IPS-NIHi7 (cell line): ENCODE data around the gene TRAIP.

Experiments
- DNase-seq: peaks from one replicate; pipeline ENCODE4 v3.0.0; 2012; ENCODE audit warnings: mixed read lengths; ENCODE audit errors: extremely low spot score

TRAIP gene

DNA sequence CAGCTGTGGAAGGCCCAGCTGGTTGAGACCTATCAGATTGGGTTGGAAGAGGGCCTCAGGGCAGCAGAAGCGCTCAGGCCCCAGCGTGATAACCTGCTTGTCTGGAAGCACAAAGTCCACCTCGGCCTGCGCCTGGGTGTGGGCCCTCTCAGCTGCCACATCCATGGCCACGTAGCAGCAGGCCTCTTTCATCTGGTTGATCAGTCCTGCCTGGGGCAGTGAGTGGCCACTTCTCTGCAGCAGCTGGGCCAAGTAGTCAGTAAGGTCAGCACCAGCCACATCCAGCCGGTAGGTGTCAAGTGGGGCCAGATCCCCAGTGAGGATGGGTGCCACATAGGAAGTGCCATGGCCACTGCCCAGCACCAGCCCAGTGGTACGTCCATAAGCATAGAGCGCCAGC, 17.3 kb upstream of the TRAIP start:
- DNase-seq, result no peak

DNA sequence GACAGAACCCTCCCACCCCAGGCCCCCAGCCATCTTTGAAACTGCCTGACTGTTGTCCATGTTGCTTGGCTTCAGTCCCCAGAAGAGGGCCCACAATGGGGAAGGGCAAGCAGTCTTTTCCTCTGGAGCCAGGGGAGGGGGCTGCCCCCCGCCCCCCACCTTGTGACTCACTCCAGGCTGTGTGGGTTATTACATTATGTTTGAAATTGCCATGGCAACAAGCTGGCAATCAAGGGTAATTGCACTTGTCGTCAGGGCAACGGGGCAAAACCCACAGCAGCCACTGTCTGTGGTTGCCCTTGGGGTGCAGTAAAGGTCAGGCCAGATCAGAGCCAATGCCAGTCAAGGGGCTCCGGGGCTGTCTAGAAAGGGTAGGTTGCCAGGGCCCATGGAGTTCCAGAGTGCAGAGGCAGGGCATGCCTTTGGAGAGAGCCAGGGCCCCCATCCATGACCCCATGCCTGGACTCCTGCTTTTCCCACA, 16.5 kb upstream of the TRAIP start:
- DNase-seq, result no peak

DNA sequence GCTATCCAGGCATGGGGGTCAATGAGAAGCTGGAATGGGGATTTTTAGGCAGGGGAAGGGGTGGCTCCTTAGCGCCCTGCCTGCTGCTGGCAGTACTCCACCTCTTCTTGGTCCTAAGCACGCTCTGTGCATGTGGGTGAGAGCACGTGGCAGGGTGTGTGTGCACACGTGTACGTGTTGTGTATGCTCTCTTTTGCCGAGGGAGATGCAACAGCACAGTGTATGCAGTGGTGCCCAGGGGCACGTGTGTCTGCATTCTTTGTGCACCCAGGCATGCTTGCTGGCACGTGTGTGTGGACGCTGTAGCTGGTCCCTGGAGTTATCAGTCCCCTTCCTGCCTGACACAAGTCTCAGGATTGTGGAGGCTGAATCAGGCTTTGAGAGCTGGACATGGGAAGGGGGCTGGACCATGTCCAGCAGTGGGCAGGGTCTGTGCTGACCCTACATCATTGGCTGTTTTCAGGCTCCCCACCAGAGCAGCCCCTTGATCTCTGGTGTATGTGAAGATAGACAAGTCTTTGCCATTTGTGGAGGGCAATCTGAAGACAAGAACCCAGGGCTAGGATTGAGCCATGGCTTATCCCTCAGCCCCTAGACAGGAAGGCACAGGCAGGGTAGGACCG, 15.3 kb upstream of the TRAIP start:
- no peak for DNase-seq

- peak; percentile 85 for DNase-seq
Measured at GRCh38 chr3:49869525-49870126, 13.3 kb upstream of the TRAIP start, which contains the start of gene CAMKV. Gene CAMKV, minus strand, starts transcription at chr3:49869906. Its CDS starts 7,518 bp downstream, at chr3:49862388.

DNA sequence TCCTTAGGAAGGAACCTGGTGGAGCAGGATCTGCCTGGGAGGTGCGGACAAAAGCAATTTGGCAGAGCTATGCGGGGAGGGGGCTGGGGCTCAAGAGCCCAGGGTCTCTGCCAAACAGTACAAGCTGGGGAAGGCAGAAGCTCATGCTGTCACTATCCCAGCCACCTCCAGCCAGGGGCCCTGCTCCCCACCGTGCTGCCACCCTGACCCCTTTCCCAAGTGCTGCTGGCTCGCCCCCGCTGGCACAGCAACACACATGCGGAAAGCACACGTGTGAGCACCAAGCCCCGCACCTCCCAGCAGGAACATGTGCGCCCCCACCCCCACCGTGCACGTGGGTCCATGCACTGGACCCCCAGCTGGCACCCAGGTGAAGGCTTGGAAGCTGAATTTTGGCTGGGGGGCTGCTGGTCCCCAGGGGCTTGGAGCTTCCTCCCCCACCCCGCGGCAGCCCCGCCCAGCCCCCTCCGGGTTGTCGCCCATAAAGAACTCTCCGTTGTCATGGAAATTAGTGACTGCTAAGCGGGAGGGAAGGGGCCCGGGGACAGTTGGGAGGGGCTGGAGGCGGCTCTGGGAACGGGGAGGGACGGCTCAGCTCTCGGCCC, 12.6 kb upstream of the TRAIP start:
- DNase-seq, result peak; percentile 74

- DNase-seq, result peak; percentile 83
Measured at GRCh38 chr3:49867871-49868321, 11.5 kb upstream of the TRAIP start.

DNA sequence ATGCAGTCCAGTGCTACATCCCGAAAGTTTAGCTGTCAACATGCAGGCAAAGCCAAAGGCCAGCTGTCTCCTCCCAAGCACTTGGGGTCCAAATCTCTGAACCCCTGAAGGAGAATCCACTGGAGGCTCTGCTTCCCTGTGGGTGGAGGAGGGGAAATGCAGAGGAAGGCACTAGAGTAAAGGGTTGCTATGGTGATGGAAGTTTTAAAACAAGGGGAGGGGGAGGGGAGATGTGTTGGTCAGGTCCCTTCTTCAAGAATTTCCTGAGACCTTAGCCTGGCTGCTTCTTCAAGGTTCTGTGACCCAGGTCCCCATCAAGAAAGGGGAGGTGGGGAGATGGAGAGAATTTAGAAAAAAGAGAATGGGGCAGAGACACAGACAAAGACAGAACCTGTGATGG, 11.0 kb upstream of the TRAIP start:
- no peak for DNase-seq

DNA sequence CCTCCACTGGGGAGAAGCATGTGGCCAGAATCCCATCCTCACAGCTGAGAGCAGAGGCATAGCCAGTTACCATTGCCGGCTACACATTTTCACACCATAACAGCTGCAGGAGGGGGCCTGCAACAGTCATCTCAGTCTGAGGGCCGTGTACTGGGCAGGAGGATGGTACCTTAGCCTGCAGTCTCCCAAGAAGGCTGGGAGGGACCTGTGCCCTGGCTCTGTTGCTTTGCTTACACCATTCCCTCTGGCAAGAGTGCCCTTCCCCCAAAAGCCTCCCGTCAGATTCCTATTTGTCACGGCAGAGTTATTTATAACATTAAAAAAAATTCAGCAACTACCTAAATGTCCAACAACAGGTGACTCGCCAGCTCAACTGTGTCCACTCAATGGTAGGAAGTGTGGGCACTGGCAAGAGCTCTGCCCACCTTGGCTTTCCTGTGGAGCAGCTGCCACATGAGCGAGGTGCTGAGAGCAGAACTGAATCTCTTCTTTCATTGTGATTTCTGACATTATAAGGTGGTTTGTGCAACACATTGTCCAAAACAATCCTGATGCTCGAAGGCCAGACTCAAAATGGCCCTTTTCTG, 8.9 kb upstream of the TRAIP start:
- DNase-seq, result no peak

GRCh38 chr3:49864505-49864904, 8.1 kb upstream of the TRAIP start:
- DNase-seq, result no peak

- DNase-seq, result no peak
Measured at GRCh38 chr3:49859576-49860305, 3.4 kb upstream of the TRAIP start.

DNA sequence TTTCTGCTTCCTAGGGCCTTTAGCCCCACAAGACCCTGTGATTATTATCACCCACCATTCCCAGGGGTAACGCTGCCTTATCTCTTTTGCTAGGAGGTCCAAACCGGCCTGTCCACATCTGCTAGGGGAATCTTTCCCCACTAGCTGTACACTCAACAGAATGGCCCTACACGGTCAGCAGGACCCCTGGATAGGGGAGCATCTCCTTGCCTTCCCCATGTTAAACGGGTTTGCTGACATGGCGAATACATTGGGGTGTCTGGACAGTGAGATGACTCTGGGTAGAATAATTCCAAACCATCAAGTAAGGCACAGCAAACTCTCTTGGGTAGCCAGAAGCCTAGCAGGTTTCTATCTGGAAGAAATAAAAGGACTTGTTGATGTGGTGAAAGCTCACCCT, 702 bp downstream of the TRAIP start:
- DNase-seq, result no peak

GRCh38 chr3:49845694-49846093, 10.7 kb downstream of the TRAIP start:
- no peak for DNase-seq

GRCh38 chr3:49844464-49845183, 11.7 kb downstream of the TRAIP start:
- no peak for DNase-seq

GRCh38 chr3:49842843-49843517, 13.4 kb downstream of the TRAIP start:
- no peak for DNase-seq

DNA sequence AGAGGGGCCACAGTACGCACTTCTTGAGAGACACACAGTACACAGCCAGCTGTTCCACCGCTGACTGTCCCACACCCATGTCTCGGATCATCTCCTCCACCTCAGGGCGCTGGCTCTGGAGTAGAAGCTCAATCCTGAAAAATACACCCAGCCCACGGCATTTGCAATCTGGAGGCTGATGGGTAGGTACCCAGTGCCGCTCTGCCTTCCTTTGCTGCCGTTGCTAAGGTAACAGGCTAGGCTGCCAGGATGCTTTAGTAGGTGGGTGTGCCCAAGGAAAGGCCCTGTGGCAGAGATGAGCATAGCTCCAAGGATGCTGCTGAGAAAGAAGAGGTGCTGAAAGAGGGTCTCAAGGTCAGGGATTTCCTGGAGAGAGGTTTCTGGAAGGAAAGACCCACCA, 14.6 kb downstream of the TRAIP start:
- DNase-seq, result no peak

GRCh38 chr3:49841126-49841696, 15.2 kb downstream of the TRAIP start:
- peak; percentile 75 for DNase-seq

GRCh38 chr3:49840388-49840787, 16.0 kb downstream of the TRAIP start:
- DNase-seq, result no peak

GRCh38 chr3:49839193-49839809, 17.1 kb downstream of the TRAIP start:
- DNase-seq, result peak; percentile 82

- DNase-seq, result no peak
Measured at GRCh38 chr3:49831341-49831740, 25.0 kb downstream of the TRAIP start.

DNA sequence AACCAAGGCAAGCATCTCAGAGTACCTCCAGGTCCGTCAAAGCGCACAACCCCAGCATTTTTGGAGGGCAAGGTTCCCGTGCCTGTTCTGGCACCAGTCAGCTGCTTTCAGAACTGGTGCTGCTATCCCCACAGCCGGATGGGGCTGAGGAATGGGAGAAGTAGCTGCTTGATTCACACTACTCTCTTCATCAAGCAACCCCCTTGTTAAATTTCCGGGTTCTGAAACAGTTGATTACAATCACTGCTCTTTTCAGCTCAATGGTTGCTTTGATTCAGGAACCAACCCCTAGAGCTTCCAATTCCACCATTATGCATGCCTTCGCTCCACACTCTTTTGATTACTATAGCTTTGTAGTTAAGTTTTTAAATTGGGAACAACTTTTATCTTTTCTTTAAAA, 30.3 kb downstream of the TRAIP start:
- no peak for DNase-seq
